MM.1S (cell line): ENCODE data around the gene PUS3.
A peak's percentile ranks its signal among the peaks of the same experiment; 100 is the strongest.

Experiments
- DNase-seq: peaks from one replicate; pipeline ENCODE4 v3.0.0-alpha.2; 2015
- H2AFZ ChIP-seq: fragments of 300-600 bp; sonication (generic); 2 replicates; pipeline ENCODE4 v1.6.0; 2016; ENCODE audit warnings: antibody characterized with exemption, low read length
- H3F3A ChIP-seq: fragments of 300-600 bp; sonication (generic); 2 replicates; pipeline ENCODE4 v1.6.1; 2016; ENCODE audit warnings: mild to moderate bottlenecking, antibody characterized with exemption, low read length, moderate library complexity, mixed read lengths; ENCODE audit not compliant: insufficient read depth
- H3K27ac ChIP-seq: fragments of 300-600 bp; sonication (generic); 2 replicates; pipeline ENCODE4 v1.5.1; 2016; ENCODE audit warnings: mild to moderate bottlenecking, low read length
- H3K27me3 ChIP-seq: fragments of 300-600 bp; sonication (generic); replicated peaks from 2 replicates; pipeline ENCODE4 v1.6.0; 2016; ENCODE audit warnings: low read length; ENCODE audit not compliant: insufficient read depth
- H3K36me3 ChIP-seq: fragments of 300-600 bp; sonication (generic); replicated peaks from 2 replicates; pipeline ENCODE4 v1.6.1; 2016; ENCODE audit warnings: mild to moderate bottlenecking, low read length, mixed read lengths; ENCODE audit not compliant: insufficient read depth
- H3K4me1 ChIP-seq: fragments of 300-600 bp; sonication (generic); 2 replicates; pipeline ENCODE4 v1.6.1; 2016; ENCODE audit warnings: low read length, mixed read lengths
- H3K4me2 ChIP-seq: fragments of 300-600 bp; sonication (generic); 2 replicates; pipeline ENCODE4 v1.6.0; 2016; ENCODE audit warnings: low read depth, low read length
- H3K4me3 ChIP-seq: fragments of 300-600 bp; sonication (generic); 2 replicates; pipeline ENCODE4 v1.5.1; 2016; ENCODE audit warnings: low read length, mixed read lengths
- H3K79me2 ChIP-seq: fragments of 300-600 bp; sonication (generic); 2 replicates; pipeline ENCODE4 v1.6.1; 2016; ENCODE audit warnings: mixed run types, low read length, mixed read lengths
- H3K9ac ChIP-seq: fragments of 300-600 bp; sonication (generic); 2 replicates; pipeline ENCODE4 v1.6.1; 2016; ENCODE audit warnings: low read length, mixed read lengths
- H3K9me2 ChIP-seq: fragments of 300-600 bp; sonication (generic); replicated peaks from 2 replicates; pipeline ENCODE4 v1.6.1; 2016; ENCODE audit warnings: mild to moderate bottlenecking, low read length, mixed read lengths; ENCODE audit not compliant: insufficient read depth
- H3K9me3 ChIP-seq: fragments of 300-600 bp; sonication (generic); replicated peaks from 2 replicates; pipeline ENCODE4 v1.6.1; 2016; ENCODE audit warnings: mild to moderate bottlenecking, low read length, mixed read lengths; ENCODE audit not compliant: insufficient read depth
- H4K20me1 ChIP-seq: fragments of 300-600 bp; sonication (generic); 2 replicates; pipeline ENCODE4 v1.6.1; 2016; ENCODE audit warnings: mild to moderate bottlenecking, low read length, moderate library complexity, mixed read lengths; ENCODE audit not compliant: insufficient read depth
- CTCF ChIP-seq: fragments of 300-600 bp; sonication (generic); IDR thresholded peaks from 2 replicates; pipeline ENCODE4 v1.5.1; 2016; ENCODE audit warnings: antibody characterized with exemption, low read length, mixed read lengths
- EZH2 ChIP-seq: fragments of 300-600 bp; sonication (generic); optimal IDR thresholded peaks from 2 replicates; pipeline ENCODE3; 2017; ENCODE audit warnings: low read depth, mild to moderate bottlenecking, antibody characterized with exemption, low read length, mixed read lengths
- EZH2phosphoT487 ChIP-seq: fragments of 300-600 bp; sonication (generic); IDR thresholded peaks from 2 replicates; pipeline ENCODE4 v1.6.1; 2018; ENCODE audit warnings: antibody characterized with exemption, low read length

The PUS3 gene

DNA sequence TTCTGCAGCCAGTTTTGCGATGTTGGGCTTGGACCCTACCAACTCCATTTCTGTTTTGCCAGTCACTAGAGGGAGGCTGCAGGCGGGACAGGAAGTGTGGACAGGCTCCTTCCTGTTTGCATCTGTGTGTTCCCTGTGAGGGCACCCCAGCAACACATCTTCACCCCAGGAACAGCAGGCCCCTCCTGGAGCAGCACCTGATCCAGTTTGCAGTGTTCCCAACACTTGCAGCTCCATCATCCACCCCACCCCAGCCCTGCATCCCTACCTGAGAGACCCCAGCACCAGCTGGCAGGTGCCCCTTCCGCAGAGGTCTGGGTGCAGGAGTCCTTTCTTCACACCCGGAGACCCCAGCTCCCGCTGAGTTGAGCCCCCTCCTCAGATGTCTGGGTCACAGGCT is 35.4 kb upstream of the PUS3 start:
- H3K4me2 ChIP-seq: no peak overlapping the region

GRCh38 chr11:125935618-125936199 is 32.7 kb upstream of the PUS3 start:
- no peaks in the 10 kb centered on the region for H3F3A ChIP-seq
- H3K4me3 ChIP-seq: no peak overlapping the region
- no peaks in the 10 kb centered on the region for H3K79me2 ChIP-seq
- H3K9me3 ChIP-seq: no peaks in the 10 kb centered on the region
- no peak overlapping the region for H3K27ac ChIP-seq
- no peaks in the 10 kb centered on the region for H3K9me2 ChIP-seq
- H3K4me2 ChIP-seq: no peak overlapping the region
- TF ChIP-seq EZH2 (no peak), CTCF (no peak), EZH2phosphoT487 (no peak)
- no peaks in the 10 kb centered on the region for H3K27me3 ChIP-seq
- H2AFZ ChIP-seq: 0 out of 2 replicates have a peak overlapping the region, but pooled peaks have one; percentile 7
- H3K4me1 ChIP-seq: no peaks in the 10 kb centered on the region
- DNase-seq: no peak
- H3K9ac ChIP-seq: no peak overlapping the region
- no peaks in the 10 kb centered on the region for H4K20me1 ChIP-seq
- H3K36me3 ChIP-seq: no peaks in the 10 kb centered on the region

More for the DNA sequence above, 35.4 kb upstream of the PUS3 start:
- H3K9me3 ChIP-seq: no peaks in the 10 kb centered on the region
- no peaks in the 10 kb centered on the region for H3K79me2 ChIP-seq
- TF ChIP-seq EZH2phosphoT487 (no peak), EZH2 (no peak), CTCF (no peak)
- no peak overlapping the region for H3K4me3 ChIP-seq
- H3K27ac ChIP-seq: no peak overlapping the region
- no peaks in the 10 kb centered on the region for H3K27me3 ChIP-seq
- H3K9ac ChIP-seq: no peak overlapping the region
- no peaks in the 10 kb centered on the region for H3F3A ChIP-seq
- H3K9me2 ChIP-seq: no peaks in the 10 kb centered on the region
- H4K20me1 ChIP-seq: no peaks in the 10 kb centered on the region
- no peaks in the 10 kb centered on the region for H3K36me3 ChIP-seq
- no peak overlapping the region for H2AFZ ChIP-seq
- peaks cover 5% of the 10 kb centered on the region for H3K4me1 ChIP-seq
- DNase-seq: no peak

DNA sequence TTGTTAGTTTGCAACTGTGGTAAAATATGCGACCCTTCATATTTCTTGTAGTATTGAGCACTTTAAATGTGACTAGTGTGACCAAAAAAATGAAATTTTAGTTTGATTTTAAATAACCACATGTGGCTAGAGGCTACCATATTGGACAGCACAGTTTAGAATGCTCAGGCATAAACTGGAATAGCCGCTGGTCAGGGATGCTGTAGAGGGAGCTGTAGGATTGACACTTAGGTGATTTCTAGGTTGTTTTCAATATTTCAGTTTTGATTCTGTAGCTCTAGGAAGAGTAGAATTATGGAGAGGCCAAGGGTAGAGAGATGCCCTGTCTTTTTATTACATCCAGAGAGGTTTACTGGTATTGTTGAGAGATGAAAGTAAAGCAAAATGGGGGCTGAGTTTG is 32.0 kb upstream of the PUS3 start:
- H3K4me2 ChIP-seq: no peak overlapping the region
- H3F3A ChIP-seq: no peaks in the 10 kb centered on the region
- H3K9me2 ChIP-seq: no peaks in the 10 kb centered on the region
- H4K20me1 ChIP-seq: no peaks in the 10 kb centered on the region
- 0 out of 2 replicates have a peak overlapping the region, but pooled peaks have one; percentile 7 for H2AFZ ChIP-seq
- no peak overlapping the region for H3K9ac ChIP-seq
- no peaks in the 10 kb centered on the region for H3K79me2 ChIP-seq
- no peaks in the 10 kb centered on the region for H3K9me3 ChIP-seq
- no peak overlapping the region for H3K27ac ChIP-seq
- no peak overlapping the region for H3K4me3 ChIP-seq
- no peaks in the 10 kb centered on the region for H3K27me3 ChIP-seq
- TF ChIP-seq CTCF: peak; percentile 19
- TF ChIP-seq EZH2: no peak
- no peak for TF ChIP-seq EZH2phosphoT487
- no peaks in the 10 kb centered on the region for H3K36me3 ChIP-seq
- no peaks in the 10 kb centered on the region for H3K4me1 ChIP-seq
- DNase-seq: no peak
